Naive thymus-derived CD4-positive, alpha-beta T cell (primary cell): ENCODE measurements around the gene ZMYM4. TPM values are rescaled to one million over a fixed set of nuclear protein-coding genes. Genes with fewer than 3 reads are reported as not detected.

Source experiments
- ATAC-seq: fragments of 150-1000 bp; cut with Tn5 transposase; 2 replicates; pipeline ENCODE4 v1.10.0; 2021; ENCODE audit warnings: mild to moderate bottlenecking, moderate library complexity
- CTCF ChIA-PET: fragments of 350-600 bp; sonication (Branson Sonifier 250); formaldehyde crosslinking; loops from one replicate; lab custom pipeline; 2021; ENCODE audit warnings: antibody characterized with exemption; lab: Charles Lee
- POLR2A ChIA-PET: fragments of 350-600 bp; sonication (Branson Sonifier 250); formaldehyde crosslinking; loops from one replicate; lab custom pipeline; 2021; ENCODE audit warnings: antibody characterized with exemption, inconsistent platforms; lab: Charles Lee
- DNase-seq, 9 donors: peaks; one replicate each; pipeline versions ENCODE4 v3.0.0 to v3.0.0-alpha.2; 2020 to 2022; ENCODE audit warnings: mixed read lengths in 1 of 9
- H3K27ac ChIP-seq: one replicate; pipeline ENCODE4 v1.7.0; 2013; ENCODE audit warnings: mild to moderate bottlenecking, low read depth, low read length, moderate library complexity
- H3K27me3 ChIP-seq, 2 donors: one replicate each; pipeline ENCODE4 v1.7.0; 2013; ENCODE audit warnings: low read length in 2 of 2, mild to moderate bottlenecking in 2 of 2, moderate library complexity in 2 of 2; ENCODE audit not compliant: control insufficient read depth in 2 of 2, insufficient read depth in 2 of 2
- H3K36me3 ChIP-seq, 3 experiments: 1 replicate in 2 of 3; 2 replicates in 1 of 3; pipeline ENCODE4 v1.7.0; 2013; ENCODE audit warnings: low read length in 3 of 3, mild to moderate bottlenecking in 3 of 3, moderate library complexity in 1 of 3; ENCODE audit not compliant: insufficient read depth in 3 of 3, control insufficient read depth in 2 of 3
- H3K4me1 ChIP-seq, 2 donors: one replicate each; pipeline ENCODE4 v1.7.0; 2013; ENCODE audit warnings: low read length in 2 of 2, mild to moderate bottlenecking in 2 of 2, moderate library complexity in 1 of 2; ENCODE audit not compliant: control insufficient read depth in 2 of 2, insufficient read depth in 2 of 2
- H3K4me3 ChIP-seq: 2 replicates; pipeline ENCODE4 v1.7.0; 2013; ENCODE audit warnings: mild to moderate bottlenecking, low read length
- H3K9me3 ChIP-seq, 3 experiments: 1 replicate in 2 of 3; 2 replicates in 1 of 3; pipeline ENCODE4 v1.7.0; 2013; ENCODE audit warnings: low read length in 3 of 3; ENCODE audit not compliant: control insufficient read depth in 2 of 3
- H3K27ac Mint-ChIP-seq, 9 donors: one replicate each; pipeline ENCODE4 v1.8.0; 2020 to 2022; ENCODE audit warnings: mixed read lengths in 9 of 9, mild to moderate bottlenecking in 8 of 9, moderate library complexity in 5 of 9, inconsistent platforms in 2 of 9
- H3K27me3 Mint-ChIP-seq, 5 donors: one replicate each; pipeline ENCODE4 v1.8.0; 2021 to 2022; ENCODE audit warnings: mixed read lengths in 5 of 5, mild to moderate bottlenecking in 1 of 5
- H3K36me3 Mint-ChIP-seq, 5 donors: one replicate each; pipeline ENCODE4 v1.8.0; 2020 to 2022; ENCODE audit warnings: mixed read lengths in 5 of 5, mild to moderate bottlenecking in 3 of 5, inconsistent platforms in 1 of 5
- H3K4me1 Mint-ChIP-seq, 7 donors: one replicate each; pipeline ENCODE4 v1.8.0; 2020 to 2022; ENCODE audit warnings: mixed read lengths in 7 of 7, mild to moderate bottlenecking in 3 of 7, inconsistent platforms in 1 of 7
- H3K4me3 Mint-ChIP-seq, 10 donors: one replicate each; pipeline ENCODE4 v1.8.0; 2020 to 2022; ENCODE audit warnings: mild to moderate bottlenecking in 10 of 10, mixed read lengths in 10 of 10, moderate library complexity in 6 of 10, inconsistent platforms in 2 of 10
- H3K9me3 Mint-ChIP-seq, 11 donors: one replicate each; pipeline ENCODE4 v1.8.0; 2020 to 2022; ENCODE audit warnings: mixed read lengths in 11 of 11, mild to moderate bottlenecking in 4 of 11, inconsistent platforms in 1 of 11, moderate library complexity in 1 of 11
- intact Hi-C, 2 donors: fragments of 100-400 bp; cut with micrococcal nuclease; formaldehyde crosslinking; loops; one replicate each; pipeline ENCODE4 v1.15.1; 2023
- polyA plus RNA-seq, 2 donors: library from polyadenylated mRNA; unstranded; fragments of 300-500 nt; fragmentation: Illumina TruSeq; gene quantifications; one replicate each; pipeline ENCODE4 v1.2.3, GENCODE V29; 2021
- total RNA-seq, 6 experiments: library from RNA in 5 of 6; stranded (reverse) in 5 of 6; gene quantifications; 1 replicate in 5 of 6; 2 replicates in 1 of 6; pipeline ENCODE4 v1.2.3 and lab custom pipeline; 2021 to 2026

Gene ZMYM4
- total and polyA plus RNA-seq, 7 experiments from 2014 or later = 28.2 to 52.9 (median 40.3) TPM

DNA sequence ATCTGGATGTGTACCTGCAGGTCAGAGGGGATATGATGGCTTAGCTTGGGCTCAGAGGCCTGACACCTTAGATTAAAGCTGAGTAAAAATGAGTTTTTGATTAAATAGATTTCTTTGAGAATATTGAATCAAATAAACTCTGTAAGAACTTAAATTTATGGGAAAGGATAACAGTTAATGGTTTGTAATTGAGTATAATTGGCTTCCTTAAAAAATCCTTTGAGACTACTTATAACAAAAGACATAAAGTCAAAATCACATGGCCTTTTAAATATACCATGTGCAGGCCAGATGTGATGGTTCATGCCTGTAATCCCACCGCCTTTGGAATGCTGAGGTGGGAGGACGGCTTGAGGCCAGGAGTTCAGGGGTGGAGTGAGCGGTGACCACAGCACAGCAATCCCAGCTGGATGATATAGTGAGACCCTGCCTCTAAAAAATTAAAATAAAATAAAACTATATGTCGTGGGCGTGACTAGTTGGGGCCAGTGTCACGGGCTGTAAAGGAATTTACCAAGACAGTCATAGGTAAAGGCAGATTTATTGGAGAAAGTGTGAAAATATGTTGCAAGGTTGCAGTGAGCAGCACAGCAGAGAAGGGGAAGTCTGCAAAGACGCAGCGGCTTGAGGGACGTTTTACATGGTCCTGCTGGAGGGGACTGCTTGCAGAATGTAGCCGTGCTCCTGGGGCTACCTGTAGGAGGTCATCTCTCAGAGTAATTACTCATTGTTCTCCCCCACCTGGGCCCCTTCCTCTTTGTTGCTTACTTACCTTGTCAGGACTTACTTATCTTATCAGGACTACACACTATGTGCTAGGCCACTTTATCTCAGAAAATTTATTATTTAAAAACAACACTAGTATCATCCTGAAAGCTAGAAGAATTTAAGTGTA is 122.3 kb downstream of the ZMYM4 start:
- ChIA-PET CTCF (no interaction called here), POLR2A (no interaction called here)
- H3K27ac ChIP-seq = no peak overlapping the region
- Mint-ChIP-seq H3K27me3 (no peaks in the 10 kb centered on the region), H3K27ac (no peak overlapping the region), H3K36me3 (peaks cover 3 to 53% (median 22%) of the 10 kb centered on the region in 5 donors), H3K9me3 (no peaks in the 10 kb centered on the region), H3K4me1 (peaks cover 0 to 3% (median 0%) of the 10 kb centered on the region in 7 donors), H3K4me3 (no peak overlapping the region)
- no peaks in the 10 kb centered on the region for H3K9me3 ChIP-seq
- intact Hi-C loops = no loop called here
- no peaks in the 10 kb centered on the region for H3K27me3 ChIP-seq
- peaks cover 9 to 32% (median 11%) of the 10 kb centered on the region in 3 experiments for H3K36me3 ChIP-seq
- no peak overlapping the region for H3K4me3 ChIP-seq
- ATAC-seq (no peak), DNase-seq (no peak)
- H3K4me1 ChIP-seq = no peaks in the 10 kb centered on the region

DNA sequence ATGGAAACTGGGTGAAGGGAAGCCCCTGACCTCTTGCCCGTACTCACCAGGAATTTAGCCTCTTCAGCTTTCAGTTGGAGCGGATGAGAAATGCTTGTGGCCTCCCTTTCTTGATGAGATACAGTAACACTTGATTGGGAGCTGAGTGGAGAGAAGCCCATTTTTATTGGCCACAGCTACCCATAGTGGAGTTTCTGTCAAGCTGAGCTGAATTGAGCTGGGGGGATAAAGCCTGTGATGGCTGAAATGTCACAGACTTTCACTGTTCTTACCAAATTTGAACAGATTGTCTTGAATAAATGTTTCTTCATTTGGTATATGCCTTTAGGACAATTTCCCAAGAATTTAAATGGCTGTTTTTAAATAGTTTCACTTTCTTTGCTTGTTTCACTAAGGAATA is 125.9 kb downstream of the ZMYM4 start:
- Histone ChIP-seq H3K36me3 (peaks cover 6 to 53% (median 14%) of the 10 kb centered on the region in 3 experiments), H3K4me3 (no peak overlapping the region), H3K27me3 (no peaks in the 10 kb centered on the region), H3K27ac (no peak overlapping the region), H3K9me3 (no peaks in the 10 kb centered on the region), H3K4me1 (no peaks in the 10 kb centered on the region)
- DNase-seq (no peak), ATAC-seq (no peak)
- H3K9me3 Mint-ChIP-seq = no peaks in the 10 kb centered on the region
- peaks cover 0 to 13% (median 5%) of the 10 kb centered on the region in 7 donors for H3K4me1 Mint-ChIP-seq
- H3K4me3 Mint-ChIP-seq = no peak overlapping the region
- intact Hi-C loops = no loop called here
- no peaks in the 10 kb centered on the region for H3K27me3 Mint-ChIP-seq
- POLR2A ChIA-PET = no interaction called here
- peaks cover 15 to 57% (median 21%) of the 10 kb centered on the region in 5 donors for H3K36me3 Mint-ChIP-seq
- no peak overlapping the region for H3K27ac Mint-ChIP-seq
- CTCF ChIA-PET = interaction anchor here (0.7 kb wide), 1 partner anchor 322 kb away, joined by 4 read pairs; no protein-coding TSS in a partner anchor

DNA sequence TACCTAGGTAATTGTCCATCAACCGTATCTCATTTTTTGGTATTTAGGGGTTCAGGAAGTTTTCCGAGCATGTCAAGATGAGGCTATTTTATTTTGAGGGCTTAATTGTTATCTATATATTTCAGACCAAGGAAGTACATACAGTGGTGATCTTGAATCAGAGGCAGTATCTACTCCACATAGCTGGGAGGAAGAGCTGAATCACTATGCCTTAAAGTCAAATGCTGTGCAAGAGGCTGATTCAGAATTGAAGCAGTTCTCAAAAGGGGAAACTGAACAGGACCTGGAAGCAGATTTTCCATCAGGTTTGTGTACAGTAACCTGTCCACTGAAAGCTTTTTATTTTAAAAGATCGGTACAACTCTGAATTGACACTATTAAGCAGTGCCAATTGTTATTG is 130.2 kb downstream of the ZMYM4 start:
- CTCF ChIA-PET = no interaction called here
- Histone ChIP-seq H3K4me3 (no peak overlapping the region), H3K27ac (no peak overlapping the region), H3K9me3 (no peaks in the 10 kb centered on the region), H3K4me1 (no peaks in the 10 kb centered on the region), H3K36me3 (peaks cover 6 to 48% (median 14%) of the 10 kb centered on the region in 3 experiments), H3K27me3 (no peaks in the 10 kb centered on the region)
- Mint-ChIP-seq H3K4me1 (peaks cover 0 to 13% (median 5%) of the 10 kb centered on the region in 7 donors), H3K27me3 (no peaks in the 10 kb centered on the region), H3K9me3 (no peaks in the 10 kb centered on the region), H3K36me3 (peaks cover 23 to 59% (median 36%) of the 10 kb centered on the region in 5 donors), H3K4me3 (no peak overlapping the region), H3K27ac (peak overlapping the region in 2 of 9 donors; percentile 10 to 63)
- POLR2A ChIA-PET = no interaction called here
- ATAC-seq (no peak), DNase-seq (no peak)
- intact Hi-C loops = no loop called here

DNA sequence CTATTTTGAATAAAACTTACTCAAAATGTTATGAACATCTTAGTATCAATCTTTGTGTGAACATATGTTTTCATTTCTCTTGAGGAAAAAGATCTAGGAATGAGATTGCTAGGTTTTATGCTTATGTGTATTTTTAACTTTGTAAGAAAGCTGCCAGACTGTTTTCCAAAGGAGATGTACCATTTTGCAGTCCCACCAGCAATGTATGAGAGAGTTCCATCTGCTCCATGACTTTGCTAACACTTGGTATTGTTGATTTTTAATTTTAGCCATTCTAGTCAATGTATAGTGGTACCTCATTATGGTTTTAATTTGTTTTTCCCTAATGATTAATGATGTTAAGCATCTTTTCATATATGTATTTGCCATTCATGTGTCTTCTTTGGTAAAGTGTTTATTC is 132.5 kb downstream of the ZMYM4 start:
- Histone ChIP-seq H3K36me3 (peaks cover 6 to 47% (median 16%) of the 10 kb centered on the region in 3 experiments), H3K9me3 (no peaks in the 10 kb centered on the region), H3K27me3 (no peaks in the 10 kb centered on the region), H3K4me3 (no peak overlapping the region), H3K4me1 (no peaks in the 10 kb centered on the region), H3K27ac (no peak overlapping the region)
- Mint-ChIP-seq H3K27ac (peak overlapping the region in 1 of 9 donors; percentile 28), H3K36me3 (peaks cover 22 to 56% (median 30%) of the 10 kb centered on the region in 5 donors), H3K9me3 (no peaks in the 10 kb centered on the region), H3K4me3 (no peak overlapping the region), H3K4me1 (peaks cover 0 to 13% (median 5%) of the 10 kb centered on the region in 7 donors), H3K27me3 (no peaks in the 10 kb centered on the region)
- no peak for ATAC-seq
- intact Hi-C loops = no loop called here
- CTCF ChIA-PET = no interaction called here
- POLR2A ChIA-PET = no interaction called here
- DNase-seq = no peak

DNA sequence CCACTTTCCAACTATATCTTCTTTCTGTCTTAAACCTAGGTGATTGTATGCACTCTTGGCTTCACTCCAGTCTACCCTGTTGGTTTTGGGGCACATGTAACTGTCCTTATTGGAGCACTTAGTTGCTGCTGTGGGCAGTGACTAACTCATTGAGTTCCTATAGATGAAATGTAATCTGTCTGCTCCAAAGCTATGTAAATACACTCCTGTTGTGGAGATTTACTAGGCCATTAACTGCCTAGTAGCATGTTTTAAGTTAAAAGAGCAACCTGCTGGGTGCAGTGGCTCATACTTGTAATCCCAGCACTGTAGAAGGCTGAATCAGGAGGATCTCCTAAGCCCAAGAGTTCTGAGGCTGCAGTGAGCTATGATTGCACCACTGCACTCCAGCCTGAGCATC is 137.6 kb downstream of the ZMYM4 start:
- Histone ChIP-seq H3K9me3 (no peaks in the 10 kb centered on the region), H3K4me1 (no peaks in the 10 kb centered on the region), H3K27ac (no peak overlapping the region), H3K27me3 (no peaks in the 10 kb centered on the region), H3K36me3 (peaks cover 3 to 48% (median 13%) of the 10 kb centered on the region in 3 experiments), H3K4me3 (no peak overlapping the region)
- Mint-ChIP-seq H3K4me3 (no peak overlapping the region), H3K9me3 (no peaks in the 10 kb centered on the region), H3K4me1 (no peaks in the 10 kb centered on the region), H3K27me3 (no peaks in the 10 kb centered on the region), H3K36me3 (peaks cover 22 to 62% (median 35%) of the 10 kb centered on the region in 5 donors), H3K27ac (no peak overlapping the region)
- POLR2A ChIA-PET = no interaction called here
- ATAC-seq (no peak), DNase-seq (no peak)
- CTCF ChIA-PET = no interaction called here
- intact Hi-C loops = no loop called here

DNA sequence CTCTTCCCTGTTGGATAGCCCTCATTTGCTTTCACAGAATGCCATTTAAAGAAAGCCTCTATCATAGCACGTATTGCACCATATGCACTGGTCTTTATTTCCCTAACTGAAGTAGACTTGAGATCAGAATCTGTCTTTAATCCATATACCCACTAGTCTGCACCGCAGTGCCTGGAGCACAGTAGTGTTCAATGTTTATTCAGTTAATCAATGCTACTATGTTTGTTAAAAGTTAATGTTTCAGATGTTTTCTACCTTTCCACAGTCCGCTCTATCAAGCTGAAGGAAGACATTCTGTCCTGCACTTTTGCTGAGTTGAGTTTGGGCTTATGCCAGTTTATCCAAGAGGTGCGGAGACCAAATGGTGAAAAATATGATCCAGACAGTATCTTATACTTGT is 139.2 kb downstream of the ZMYM4 start:
- H3K36me3 Mint-ChIP-seq = peaks cover 15 to 54% (median 29%) of the 10 kb centered on the region in 5 donors
- POLR2A ChIA-PET = no interaction called here

More for the DNA sequence above, 139.2 kb downstream of the ZMYM4 start:
- H3K27me3 Mint-ChIP-seq = no peaks in the 10 kb centered on the region
- no peaks in the 10 kb centered on the region for H3K4me1 ChIP-seq
- peaks cover 3 to 48% (median 13%) of the 10 kb centered on the region in 3 experiments for H3K36me3 ChIP-seq
- no peaks in the 10 kb centered on the region for H3K27me3 ChIP-seq
- H3K4me1 Mint-ChIP-seq = no peaks in the 10 kb centered on the region
- CTCF ChIA-PET = no interaction called here
- ATAC-seq (no peak), DNase-seq (no peak)
- H3K4me3 Mint-ChIP-seq = no peak overlapping the region
- H3K27ac Mint-ChIP-seq = no peak overlapping the region
- H3K27ac ChIP-seq = no peak overlapping the region
- H3K4me3 ChIP-seq = no peak overlapping the region
- intact Hi-C loops = no loop called here
- H3K9me3 ChIP-seq = no peaks in the 10 kb centered on the region
- H3K9me3 Mint-ChIP-seq = no peaks in the 10 kb centered on the region
